Activated naive CD4-positive, alpha-beta T cell treated with anti-CD3 and anti-CD28 coated beads, Interleukin-2, amount 10 ng/mL, durations not matched to agents 7 days and 5 days (primary cell): ENCODE measurements around the gene NPPB.
A peak's percentile ranks its signal among the peaks of the same experiment; 100 is the strongest.

ENCODE experiments used
- CTCF ChIA-PET: fragments of 350-600 bp; sonication (Branson Sonifier 250); formaldehyde crosslinking; loops from one replicate; lab custom pipeline; 2021; ENCODE audit warnings: antibody characterized with exemption; lab: Charles Lee
- DNase-seq: peaks from one replicate; pipeline ENCODE4 v3.0.0-alpha.2; 2020
- H3K27ac Mint-ChIP-seq: one replicate; pipeline ENCODE4 v1.8.0; 2021; ENCODE audit warnings: mild to moderate bottlenecking, moderate library complexity, mixed read lengths
- H3K27me3 Mint-ChIP-seq: one replicate; pipeline ENCODE4 v1.8.0; 2021; ENCODE audit warnings: mild to moderate bottlenecking, mixed read lengths
- H3K36me3 Mint-ChIP-seq: one replicate; pipeline ENCODE4 v1.8.0; 2021; ENCODE audit warnings: mixed read lengths
- H3K4me1 Mint-ChIP-seq: one replicate; pipeline ENCODE4 v1.8.0; 2021; ENCODE audit warnings: mixed read lengths
- H3K4me3 Mint-ChIP-seq: one replicate; pipeline ENCODE4 v1.8.0; 2021; ENCODE audit warnings: mild to moderate bottlenecking, moderate library complexity, mixed read lengths
- H3K9me3 Mint-ChIP-seq: one replicate; pipeline ENCODE4 v1.8.0; 2021; ENCODE audit warnings: mixed read lengths

Gene NPPB

DNA sequence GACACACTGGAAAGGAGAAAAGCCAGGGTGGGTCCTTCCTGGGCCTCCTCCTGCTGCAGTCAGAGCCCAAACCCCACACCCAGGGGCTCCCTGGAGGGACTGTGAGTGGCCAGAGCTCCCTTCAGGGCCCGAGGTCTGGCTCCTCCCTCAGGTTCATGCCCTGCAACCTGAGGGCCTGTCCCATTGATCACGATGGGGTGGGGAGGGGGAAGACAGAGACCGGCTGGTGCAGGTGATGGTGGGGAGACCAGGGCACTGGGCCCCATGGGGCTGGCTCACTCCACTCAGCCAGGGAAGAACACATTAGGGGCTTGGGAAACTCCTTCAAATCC, 30.1 kb upstream of the NPPB start:
- Mint-ChIP-seq H3K4me1 (no peaks in the 10 kb centered on the region), H3K9me3 (no peaks in the 10 kb centered on the region), H3K4me3 (no peak overlapping the region), H3K27ac (no peak overlapping the region), H3K36me3 (no peaks in the 10 kb centered on the region), H3K27me3 (peaks cover 73% of the 10 kb centered on the region)
- no peak for DNase-seq
- CTCF ChIA-PET, result no interaction called here

- H3K27ac Mint-ChIP-seq, result no peak overlapping the region
- no peaks in the 10 kb centered on the region for H3K4me1 Mint-ChIP-seq
- H3K36me3 Mint-ChIP-seq, result no peaks in the 10 kb centered on the region
- no peak for DNase-seq
- CTCF ChIA-PET, result no interaction called here
- H3K9me3 Mint-ChIP-seq, result no peaks in the 10 kb centered on the region
- H3K27me3 Mint-ChIP-seq, result peaks cover 68% of the 10 kb centered on the region
- no peak overlapping the region for H3K4me3 Mint-ChIP-seq
Measured at GRCh38 chr1:11888206-11888876, 29.6 kb upstream of the NPPB start.

GRCh38 chr1:11887666-11888007, 28.9 kb upstream of the NPPB start:
- CTCF ChIA-PET, result no interaction called here
- Mint-ChIP-seq H3K4me1 (peaks cover 2% of the 10 kb centered on the region), H3K27ac (no peak overlapping the region), H3K27me3 (peaks cover 68% of the 10 kb centered on the region), H3K9me3 (no peaks in the 10 kb centered on the region), H3K4me3 (no peak overlapping the region), H3K36me3 (no peaks in the 10 kb centered on the region)
- DNase-seq, result no peak

DNA sequence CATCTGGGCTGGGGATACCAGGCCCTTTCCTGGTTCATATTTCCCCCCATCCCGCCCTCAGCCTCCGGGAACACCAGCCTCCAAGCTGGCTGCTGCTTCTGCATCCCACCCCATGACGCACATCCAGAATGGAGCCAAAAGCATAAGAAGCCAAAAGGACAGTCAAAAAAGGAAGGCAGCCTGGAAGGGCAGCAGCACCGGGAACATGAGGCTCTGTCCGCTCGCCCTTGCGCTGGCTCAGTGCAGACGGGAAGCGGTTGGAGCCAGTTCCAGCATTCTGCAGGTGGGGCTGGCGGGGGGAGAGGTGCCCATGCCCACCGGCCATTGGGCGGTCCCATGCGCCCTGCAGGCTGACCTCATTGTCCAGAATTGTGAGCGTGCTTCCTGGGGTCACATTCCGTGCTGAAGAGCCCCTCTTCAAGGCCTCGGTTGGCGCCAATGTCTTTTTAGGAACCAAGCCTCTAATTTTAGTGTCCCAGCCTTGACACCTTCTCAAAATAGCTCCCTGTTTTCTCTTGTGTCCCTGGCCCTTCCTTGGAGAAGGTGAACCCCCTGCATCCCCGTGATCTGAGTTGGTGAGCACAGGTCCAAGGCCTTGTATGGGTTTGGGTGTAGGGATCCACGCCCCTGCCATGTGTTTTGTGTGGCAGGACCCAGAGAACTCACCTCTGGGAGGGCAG, 28.4 kb upstream of the NPPB start:
- no peak for DNase-seq
- CTCF ChIA-PET, result no interaction called here
- Mint-ChIP-seq H3K36me3 (no peaks in the 10 kb centered on the region), H3K9me3 (no peaks in the 10 kb centered on the region), H3K27ac (no peak overlapping the region), H3K27me3 (peaks cover 63% of the 10 kb centered on the region), H3K4me1 (peaks cover 2% of the 10 kb centered on the region), H3K4me3 (no peak overlapping the region)

- H3K36me3 Mint-ChIP-seq, result no peaks in the 10 kb centered on the region
- no peak overlapping the region for H3K4me3 Mint-ChIP-seq
- H3K9me3 Mint-ChIP-seq, result no peaks in the 10 kb centered on the region
- no peak overlapping the region for H3K27ac Mint-ChIP-seq
- peaks cover 2% of the 10 kb centered on the region for H3K4me1 Mint-ChIP-seq
- DNase-seq, result no peak
- CTCF ChIA-PET, result no interaction called here
- H3K27me3 Mint-ChIP-seq, result peaks cover 57% of the 10 kb centered on the region
Measured at GRCh38 chr1:11885916-11886315, 27.2 kb upstream of the NPPB start.

- peak; percentile 42 for DNase-seq
- H3K27me3 Mint-ChIP-seq, result peaks cover 44% of the 10 kb centered on the region
- H3K9me3 Mint-ChIP-seq, result no peaks in the 10 kb centered on the region
- no peaks in the 10 kb centered on the region for H3K36me3 Mint-ChIP-seq
- H3K4me3 Mint-ChIP-seq, result no peak overlapping the region
- CTCF ChIA-PET, result interaction anchor here (0.8 to 0.9 kb wide), 2 partner anchors 9 to 10 kb away, joined by 3 to 4 read pairs; no protein-coding TSS in a partner anchor
- peaks cover 2% of the 10 kb centered on the region for H3K4me1 Mint-ChIP-seq
- H3K27ac Mint-ChIP-seq, result no peak overlapping the region
Measured at GRCh38 chr1:11882814-11883538, 24.2 kb upstream of the NPPB start.

DNA sequence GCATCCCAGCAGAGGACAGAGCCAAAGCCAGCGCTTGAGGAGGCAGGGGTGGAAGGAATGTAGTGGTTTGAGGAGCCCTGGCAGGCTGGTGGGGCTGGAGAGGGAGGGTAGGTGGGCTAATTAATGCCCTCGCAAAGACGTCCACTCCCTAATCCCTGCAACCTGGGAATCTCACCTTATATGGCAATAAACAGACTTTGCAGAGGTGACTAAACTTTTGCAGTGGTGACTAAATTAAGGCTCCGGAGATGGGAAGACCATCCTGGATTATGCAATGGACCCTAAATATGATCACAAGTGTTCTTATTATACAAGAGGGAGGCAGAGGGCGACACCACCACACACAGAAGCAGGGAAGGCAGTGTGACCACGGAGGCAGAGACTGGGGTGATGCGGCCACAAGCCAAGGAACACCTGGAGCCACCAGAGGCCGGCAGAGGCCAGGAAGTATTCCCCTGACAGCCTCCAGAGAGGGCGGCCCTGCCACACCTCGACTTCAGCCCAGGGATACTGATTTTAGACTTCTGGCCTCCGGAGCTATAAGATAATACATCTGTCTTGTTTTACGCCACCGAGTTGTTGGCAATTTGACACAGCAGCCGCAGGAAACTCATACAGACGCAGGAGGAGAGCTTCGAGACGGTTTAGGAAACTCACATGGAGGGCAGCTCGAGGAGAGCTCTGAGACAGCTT, 23.1 kb upstream of the NPPB start:
- H3K27me3 Mint-ChIP-seq, result peaks cover 44% of the 10 kb centered on the region
- no peak overlapping the region for H3K27ac Mint-ChIP-seq
- H3K9me3 Mint-ChIP-seq, result no peaks in the 10 kb centered on the region
- H3K4me3 Mint-ChIP-seq, result no peak overlapping the region
- no peaks in the 10 kb centered on the region for H3K36me3 Mint-ChIP-seq
- H3K4me1 Mint-ChIP-seq, result peaks cover 2% of the 10 kb centered on the region
- CTCF ChIA-PET, result interaction anchor here (0.9 kb wide), 1 partner anchor 11 kb away, joined by 4 read pairs; no protein-coding TSS in a partner anchor
- no peak for DNase-seq

GRCh38 chr1:11880911-11881748, 22.4 kb upstream of the NPPB start:
- CTCF ChIA-PET, result no interaction called here
- Mint-ChIP-seq H3K4me1 (peaks cover 2% of the 10 kb centered on the region), H3K36me3 (no peaks in the 10 kb centered on the region)

GRCh38 chr1:11880181-11880575, 21.4 kb upstream of the NPPB start:
- Mint-ChIP-seq H3K36me3 (no peaks in the 10 kb centered on the region), H3K27ac (no peak overlapping the region), H3K4me1 (peaks cover 2% of the 10 kb centered on the region), H3K27me3 (peaks cover 40% of the 10 kb centered on the region), H3K9me3 (no peaks in the 10 kb centered on the region), H3K4me3 (no peak overlapping the region)
- CTCF ChIA-PET, result no interaction called here
- no peak for DNase-seq

More at GRCh38 chr1:11880911-11881748, 22.4 kb upstream of the NPPB start:
- Mint-ChIP-seq H3K27ac (no peak overlapping the region), H3K4me3 (no peak overlapping the region), H3K27me3 (peaks cover 43% of the 10 kb centered on the region), H3K9me3 (no peaks in the 10 kb centered on the region)
- DNase-seq, result no peak

- Mint-ChIP-seq H3K36me3 (no peaks in the 10 kb centered on the region), H3K9me3 (no peaks in the 10 kb centered on the region), H3K27me3 (peaks cover 44% of the 10 kb centered on the region), H3K27ac (no peak overlapping the region), H3K4me3 (no peak overlapping the region), H3K4me1 (peaks cover 2% of the 10 kb centered on the region)
- no peak for DNase-seq
- CTCF ChIA-PET, result interaction anchor here (0.6 to 0.7 kb wide), 2 partner anchors 20 to 39 kb away, joined by 3 read pairs; no protein-coding TSS in a partner anchor
Measured at GRCh38 chr1:11879311-11880180, 20.8 kb upstream of the NPPB start.

GRCh38 chr1:11878891-11879190, 20.1 kb upstream of the NPPB start:
- Mint-ChIP-seq H3K4me3 (no peak overlapping the region), H3K4me1 (peaks cover 2% of the 10 kb centered on the region), H3K9me3 (no peaks in the 10 kb centered on the region), H3K36me3 (no peaks in the 10 kb centered on the region), H3K27me3 (peaks cover 51% of the 10 kb centered on the region), H3K27ac (no peak overlapping the region)
- no peak for DNase-seq
- CTCF ChIA-PET, result interaction anchor here (0.6 to 0.7 kb wide), 2 partner anchors 21 to 38 kb away, joined by 3 read pairs; no protein-coding TSS in a partner anchor

GRCh38 chr1:11878081-11878890, 19.5 kb upstream of the NPPB start:
- Mint-ChIP-seq H3K36me3 (no peaks in the 10 kb centered on the region), H3K27ac (no peak overlapping the region), H3K9me3 (no peaks in the 10 kb centered on the region), H3K4me1 (peaks cover 2% of the 10 kb centered on the region), H3K27me3 (peaks cover 52% of the 10 kb centered on the region), H3K4me3 (no peak overlapping the region)
- DNase-seq, result no peak
- CTCF ChIA-PET, result no interaction called here
